Endothelial cell (in vitro differentiated cells): Measurements from ENCODE around the gene SLC2A4. TPM values are rescaled to one million over a fixed set of nuclear protein-coding genes. Genes with fewer than 3 reads are reported as not detected.
A peak's percentile ranks its signal among the peaks of the same experiment; 100 is the strongest.

Source experiments
- DNase-seq: peaks from one replicate; pipeline ENCODE4 v3.0.0; 2021; ENCODE audit warnings: low spot score
- H3K27ac Mint-ChIP-seq: one replicate; pipeline ENCODE4 v1.8.0; 2021; ENCODE audit warnings: mixed read lengths, inconsistent platforms; ENCODE audit not compliant: unreplicated experiment
- H3K27me3 Mint-ChIP-seq: one replicate; pipeline ENCODE4 v1.8.0; 2021; ENCODE audit warnings: mild to moderate bottlenecking, moderate library complexity, mixed read lengths, inconsistent platforms; ENCODE audit not compliant: unreplicated experiment
- H3K36me3 Mint-ChIP-seq: one replicate; pipeline ENCODE4 v1.8.0; 2021; ENCODE audit warnings: mild to moderate bottlenecking, low read depth, mixed read lengths, inconsistent platforms; ENCODE audit not compliant: unreplicated experiment
- H3K4me1 Mint-ChIP-seq: one replicate; pipeline ENCODE4 v1.8.0; 2021; ENCODE audit warnings: mild to moderate bottlenecking, mixed read lengths, inconsistent platforms; ENCODE audit not compliant: unreplicated experiment
- H3K4me3 Mint-ChIP-seq: one replicate; pipeline ENCODE4 v1.8.0; 2021; ENCODE audit warnings: mild to moderate bottlenecking, mixed read lengths, inconsistent platforms; ENCODE audit not compliant: unreplicated experiment
- H3K9me3 Mint-ChIP-seq: one replicate; pipeline ENCODE4 v1.8.0; 2021; ENCODE audit warnings: mixed read lengths, inconsistent platforms; ENCODE audit not compliant: unreplicated experiment
- CTCF ChIP-seq: fragments of 200-600 bp; sonication (generic); IDR thresholded peaks from one replicate; pipeline ENCODE4 v1.5.0; 2021; ENCODE audit warnings: antibody characterized with exemption; ENCODE audit not compliant: unreplicated experiment
- total RNA-seq: library from RNA; stranded (reverse); fragmentation: NEBNext Ultra II Directional; extraction: Animal tissue kit (Norgen Biotek cat#: 25700); gene quantifications from one replicate; pipeline ENCODE4 v1.2.1, GENCODE V29; 2021; ENCODE audit not compliant: unreplicated experiment

SLC2A4 gene
- total RNA-seq, 1 donor from 2014 or later: 2.2 TPM

DNA sequence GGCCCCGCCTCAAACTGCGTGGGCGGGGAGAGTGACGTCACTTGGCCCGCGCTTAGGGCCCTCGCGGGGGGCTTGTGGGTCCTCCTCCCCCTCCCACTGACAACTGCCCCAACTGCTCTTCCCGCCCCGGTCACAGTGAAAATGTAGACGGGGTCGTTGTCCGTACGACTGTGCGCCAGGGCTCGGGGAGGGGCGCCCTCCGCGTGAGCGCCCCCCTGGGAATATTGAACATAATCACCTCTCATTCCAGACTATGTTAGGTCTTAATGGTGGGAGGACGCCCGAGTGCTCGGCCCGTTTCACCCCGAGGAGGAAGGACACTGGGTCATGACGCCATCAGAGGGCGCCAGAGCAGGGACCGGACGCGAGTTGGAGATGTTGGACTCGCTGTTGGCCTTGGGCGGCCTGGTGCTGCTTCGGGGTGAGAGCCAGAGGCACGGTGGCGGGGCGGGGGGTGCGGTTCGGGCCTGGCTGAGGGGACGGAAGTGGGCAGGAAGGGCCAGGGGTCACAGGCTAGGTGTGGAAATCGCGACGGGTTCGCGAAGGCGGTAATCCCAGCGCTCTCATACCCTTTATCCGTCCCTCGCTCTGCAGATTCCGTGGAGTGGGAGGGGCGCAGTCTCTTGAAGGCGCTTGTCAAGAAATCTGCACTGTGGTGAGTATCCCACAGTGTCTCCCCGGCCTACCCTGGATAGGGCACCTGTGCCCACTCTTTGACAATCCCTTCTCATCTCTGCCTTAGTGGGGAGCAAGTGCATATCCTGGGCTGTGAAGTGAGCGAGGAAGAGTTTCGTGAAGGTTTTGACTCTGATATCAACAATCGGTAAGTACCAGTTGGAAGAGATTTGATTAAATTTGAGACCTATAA is 29.1 kb upstream of the SLC2A4 start, which contains the start of gene ELP5:
ELP5 (plus strand) TSS at position 40 of the 868 bp plus-strand sequence; CDS start at position 376, 336 bp downstream.
- DNase-seq: peak; percentile 99
- H3K9me3 Mint-ChIP-seq: no peaks in the 10 kb centered on the region
- peak within 1 kb of the TSS; percentile 93 for H3K4me3 Mint-ChIP-seq
- H3K27me3 Mint-ChIP-seq: peaks cover 12% of the 10 kb centered on the region
- peaks cover 30% of the 10 kb centered on the region for H3K36me3 Mint-ChIP-seq
- no peak for TF ChIP-seq CTCF
- H3K4me1 Mint-ChIP-seq: peaks cover 31% of the 10 kb centered on the region
- H3K27ac Mint-ChIP-seq: peak within 1 kb of the TSS; percentile 99

GRCh38 chr17:7253082-7253481 is 28.4 kb upstream of the SLC2A4 start:
- no peaks in the 10 kb centered on the region for H3K9me3 Mint-ChIP-seq
- no peak for DNase-seq
- H3K36me3 Mint-ChIP-seq: peaks cover 30% of the 10 kb centered on the region
- H3K27ac Mint-ChIP-seq: peak overlapping the region; percentile 99
- TF ChIP-seq CTCF: no peak
- peaks cover 31% of the 10 kb centered on the region for H3K4me1 Mint-ChIP-seq
- peak overlapping the region; percentile 93 for H3K4me3 Mint-ChIP-seq
- H3K27me3 Mint-ChIP-seq: peaks cover 12% of the 10 kb centered on the region

DNA sequence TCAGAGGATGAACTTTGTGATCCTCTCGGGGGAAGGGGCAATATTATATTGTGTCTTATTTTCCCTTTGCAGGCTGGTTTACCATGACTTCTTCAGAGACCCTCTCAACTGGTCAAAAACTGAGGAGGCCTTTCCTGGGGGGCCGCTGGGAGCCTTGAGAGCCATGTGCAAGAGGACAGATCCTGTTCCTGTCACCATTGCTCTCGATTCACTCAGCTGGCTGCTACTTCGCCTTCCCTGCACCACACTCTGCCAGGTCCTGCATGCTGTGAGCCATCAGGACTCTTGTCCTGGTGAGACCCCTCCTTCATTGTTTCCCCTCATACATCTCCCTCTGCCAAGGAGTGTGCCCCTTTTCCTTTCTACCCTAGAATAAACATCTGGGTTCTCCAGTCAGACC is 27.0 kb upstream of the SLC2A4 start:
- no peak for TF ChIP-seq CTCF
- peaks cover 31% of the 10 kb centered on the region for H3K36me3 Mint-ChIP-seq
- DNase-seq: no peak
- H3K27me3 Mint-ChIP-seq: peaks cover 12% of the 10 kb centered on the region
- peak overlapping the region; percentile 54 for H3K4me3 Mint-ChIP-seq
- no peak overlapping the region for H3K27ac Mint-ChIP-seq
- H3K9me3 Mint-ChIP-seq: no peaks in the 10 kb centered on the region
- H3K4me1 Mint-ChIP-seq: peaks cover 26% of the 10 kb centered on the region

DNA sequence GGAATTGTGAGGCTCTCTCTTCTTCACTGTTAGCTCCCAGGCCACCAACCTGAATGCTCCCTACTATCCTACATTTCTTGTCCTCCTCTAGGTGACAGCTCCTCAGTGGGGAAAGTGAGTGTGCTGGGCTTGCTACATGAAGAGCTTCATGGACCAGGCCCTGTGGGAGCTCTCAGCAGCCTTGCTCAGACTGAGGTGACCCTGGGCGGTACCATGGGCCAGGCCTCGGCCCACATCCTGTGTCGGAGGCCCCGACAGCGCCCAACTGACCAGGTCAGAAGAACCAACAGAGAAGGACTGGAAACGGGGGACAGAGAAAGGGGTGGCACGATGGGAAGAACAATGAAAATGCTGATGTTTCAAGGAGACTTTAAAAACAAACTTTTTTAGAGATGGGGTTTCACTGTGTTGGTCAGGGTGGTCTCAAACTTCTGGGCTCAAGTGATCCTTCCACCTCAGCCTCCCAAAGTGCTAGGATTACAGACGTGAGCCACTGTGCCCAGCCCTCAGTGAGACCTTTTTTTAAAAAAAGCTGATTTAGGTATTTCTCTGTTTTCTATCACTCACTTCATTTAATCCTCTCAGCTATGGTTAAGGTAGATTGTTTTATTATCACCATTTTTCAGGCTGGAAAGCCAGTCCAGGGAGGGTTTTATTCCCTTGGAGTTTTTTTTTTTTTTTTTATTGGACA is 24.6 kb upstream of the SLC2A4 start:
- peak overlapping the region; percentile 68 for H3K4me3 Mint-ChIP-seq
- no peak overlapping the region for H3K27ac Mint-ChIP-seq
- H3K27me3 Mint-ChIP-seq: peaks cover 9% of the 10 kb centered on the region

More for the DNA sequence above, 24.6 kb upstream of the SLC2A4 start:
- Mint-ChIP-seq H3K36me3 (peaks cover 24% of the 10 kb centered on the region), H3K9me3 (no peaks in the 10 kb centered on the region), H3K4me1 (peaks cover 15% of the 10 kb centered on the region)
- no peak for DNase-seq
- TF ChIP-seq CTCF: no peak
